ENCODE data around the gene PDE9A. TPM values are rescaled to one million over a fixed set of nuclear protein-coding genes. Genes with fewer than 3 reads are reported as not detected.

PDE9A gene
- polyA plus RNA-seq, 3 donors = 36.1 to 39.0 (median 36.1) TPM

- DNase-seq (ENCODE audit: low read depth in 3 of 3, low spot score in 2 of 3) = no peak
Measured at GRCh38 chr21:42766739-42767560, 113.5 kb downstream of the PDE9A start.

GRCh38 chr21:42767561-42767835 lies 114.1 kb downstream of the PDE9A start:
- no peak for DNase-seq (ENCODE audit: low read depth in 3 of 3, low spot score in 2 of 3)

- no peak for DNase-seq (ENCODE audit: low read depth in 3 of 3, low spot score in 2 of 3)
Measured at GRCh38 chr21:42768324-42769121, 115.1 kb downstream of the PDE9A start.

DNA sequence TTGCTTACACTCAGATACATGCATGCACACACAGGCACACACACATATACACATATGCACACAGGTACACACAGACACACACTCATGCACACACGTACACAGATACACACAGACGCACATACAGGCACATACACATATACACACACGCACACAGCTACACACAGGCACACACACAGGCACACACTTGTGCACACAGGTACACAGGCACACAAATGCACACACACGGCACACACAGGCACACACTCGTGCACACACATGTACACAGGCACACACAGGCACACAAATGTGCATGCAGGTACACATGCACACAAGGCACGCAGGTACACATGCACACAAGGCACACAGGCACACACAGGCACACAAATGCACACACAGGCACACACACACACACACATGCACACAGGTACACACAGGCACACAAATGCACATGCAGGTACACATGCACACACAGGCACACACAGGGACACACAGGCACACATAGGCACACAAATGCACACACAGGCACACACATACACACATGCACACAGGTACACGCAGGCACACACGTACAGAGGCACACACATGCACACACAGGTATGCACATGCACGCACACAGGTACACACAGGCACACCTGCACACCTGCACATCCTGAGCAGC lies 115.9 kb downstream of the PDE9A start:
- DNase-seq (ENCODE audit: low read depth in 3 of 3, low spot score in 2 of 3) = no peak

DNA sequence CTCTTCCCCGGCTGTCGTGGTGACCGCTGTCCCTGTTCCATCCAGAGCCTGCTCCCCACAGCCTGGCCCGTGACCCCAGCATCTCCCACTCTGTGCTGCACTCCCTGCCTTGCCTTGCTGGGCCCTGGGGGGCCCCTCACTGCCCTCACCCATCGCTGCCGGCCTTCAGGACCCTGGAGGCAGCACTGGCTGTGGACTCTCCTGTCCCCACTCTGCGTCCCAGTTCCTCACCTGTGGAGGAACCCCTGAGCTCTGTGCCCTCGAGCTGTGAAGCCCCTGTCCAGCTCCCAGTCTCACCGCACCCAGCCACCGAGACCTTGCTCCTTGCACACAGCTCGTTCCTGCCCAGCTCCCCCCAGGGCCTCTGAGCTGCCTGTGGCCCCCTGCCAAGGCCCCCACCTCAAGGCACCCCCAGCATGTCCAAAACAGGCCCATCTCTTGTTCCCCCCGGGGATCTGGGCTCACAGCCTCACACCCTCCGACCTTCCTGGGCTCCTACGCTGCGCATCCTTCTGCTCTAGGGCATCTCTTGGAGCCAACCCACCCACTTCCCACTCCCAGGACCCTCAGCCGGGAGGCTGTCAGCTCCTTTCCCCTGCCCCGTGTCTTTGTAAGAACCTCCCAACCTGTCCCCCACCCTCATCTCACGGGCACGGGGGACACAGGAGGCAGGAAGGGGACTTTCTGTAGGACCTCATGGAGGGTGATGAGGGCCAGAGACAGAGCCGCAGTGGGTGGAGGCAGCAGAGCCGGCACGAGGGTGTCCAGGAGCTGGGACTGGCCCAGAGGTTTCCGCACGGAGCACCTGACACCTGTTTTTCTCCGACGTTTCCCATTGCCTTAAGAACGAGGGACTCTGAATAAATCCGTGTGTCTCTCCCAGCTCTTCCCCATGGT lies 116.6 kb downstream of the PDE9A start:
- no peak for DNase-seq (ENCODE audit: low read depth in 3 of 3, low spot score in 2 of 3)

DNA sequence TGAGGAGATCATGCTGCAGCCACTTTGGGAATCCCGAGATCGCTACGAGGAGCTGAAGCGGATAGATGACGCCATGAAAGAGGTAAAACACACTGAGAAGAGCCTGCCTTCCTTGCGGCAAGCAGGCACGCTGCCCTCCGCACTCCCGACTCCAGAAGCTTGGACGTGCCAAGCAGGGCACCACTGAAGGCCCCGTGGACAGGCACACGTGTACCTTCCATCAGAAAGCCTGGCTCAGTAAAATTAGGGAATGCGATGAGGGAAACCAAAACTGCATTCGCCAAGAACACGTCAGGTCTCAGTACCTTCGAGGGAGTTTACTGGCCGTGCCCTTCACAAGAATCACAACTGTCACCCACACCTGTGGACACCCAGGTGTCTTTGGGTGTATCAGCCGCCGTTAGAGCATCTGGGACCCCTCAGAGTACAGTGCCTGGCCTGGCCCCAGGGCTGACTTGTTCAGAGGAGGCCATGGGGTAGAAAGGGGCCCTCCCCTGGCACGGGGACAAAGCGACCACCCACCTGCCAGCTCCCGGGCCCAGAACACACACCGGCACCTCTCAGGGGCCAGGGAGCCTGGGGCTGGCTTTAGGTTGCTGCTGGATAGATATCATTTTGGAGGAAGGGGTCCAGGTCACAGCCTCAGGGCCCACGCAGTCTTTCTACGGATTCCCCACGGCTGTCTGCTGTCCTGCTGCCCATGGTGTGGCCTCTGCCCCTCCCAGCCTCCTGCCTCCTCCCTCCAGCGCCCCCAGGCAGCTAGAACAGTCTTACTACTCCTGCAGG lies 117.5 kb downstream of the PDE9A start:
- no peak for DNase-seq (ENCODE audit: low read depth in 3 of 3, low spot score in 2 of 3)

- no peak for DNase-seq (ENCODE audit: low read depth in 3 of 3, low spot score in 2 of 3)
Measured at GRCh38 chr21:42771503-42771805, 118.0 kb downstream of the PDE9A start.

DNA sequence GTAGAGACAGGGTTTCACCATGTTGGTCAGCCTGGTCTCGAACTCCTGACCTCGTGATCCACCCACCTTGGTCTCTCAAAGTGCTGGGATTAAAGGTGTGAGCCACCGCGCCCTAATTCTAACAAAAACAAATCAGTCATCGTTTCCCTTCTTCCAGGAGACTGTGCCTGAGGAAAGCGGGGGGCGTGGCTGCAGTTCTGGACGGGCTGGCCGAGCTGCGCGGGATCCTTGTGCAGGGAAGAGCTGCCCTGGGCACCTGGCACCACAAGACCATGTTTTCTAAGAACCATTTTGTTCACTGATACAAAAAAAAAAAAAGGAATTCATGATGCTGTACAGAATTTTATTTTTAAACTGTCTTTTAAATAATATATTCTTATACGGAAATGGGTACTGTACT lies 121.7 kb downstream of the PDE9A start:
- DNase-seq (ENCODE audit: low read depth in 3 of 3, low spot score in 2 of 3) = no peak

- no peak for DNase-seq (ENCODE audit: low read depth in 3 of 3, low spot score in 2 of 3)
Measured at GRCh38 chr21:42775891-42776290, 122.5 kb downstream of the PDE9A start.

DNA sequence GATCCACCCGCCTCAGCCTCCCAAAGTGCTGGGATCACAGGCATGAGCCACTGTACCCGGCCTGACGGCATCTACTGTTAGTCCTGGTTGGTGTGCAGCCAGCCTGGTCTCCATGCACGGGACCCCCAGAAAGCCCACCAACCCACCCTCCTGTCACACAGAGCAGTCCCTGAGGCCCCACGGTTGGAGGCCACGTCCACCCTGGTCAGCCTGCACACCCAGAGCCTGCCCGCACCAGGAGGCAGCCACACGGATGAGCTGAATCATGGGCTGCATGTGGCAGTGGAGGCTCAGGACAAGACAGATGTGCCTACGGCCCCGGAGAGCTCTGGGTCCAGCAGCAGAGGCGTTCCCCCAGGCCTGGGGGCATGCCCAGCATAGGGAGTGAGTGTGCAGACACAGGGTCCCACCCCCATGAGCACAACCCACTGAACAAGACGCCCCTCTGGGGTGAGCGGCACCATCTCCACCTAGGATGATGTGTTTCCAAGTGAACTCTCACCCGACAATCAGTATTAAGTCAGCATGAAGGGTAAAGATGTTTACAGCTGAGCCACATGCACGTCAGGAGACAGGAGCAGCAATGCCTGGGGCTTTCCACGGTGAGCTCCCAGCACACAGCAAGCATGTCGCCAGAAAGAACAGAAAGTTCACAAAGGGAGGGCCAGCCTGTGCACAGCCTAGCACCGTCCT lies 123.8 kb downstream of the PDE9A start:
- no peak for DNase-seq (ENCODE audit: low read depth in 3 of 3, low spot score in 2 of 3)

- DNase-seq (ENCODE audit: low read depth in 3 of 3, low spot score in 2 of 3) = peak; percentile 12 to 57 (median 34)
Measured at GRCh38 chr21:42777757-42778344, 124.4 kb downstream of the PDE9A start.

DNA sequence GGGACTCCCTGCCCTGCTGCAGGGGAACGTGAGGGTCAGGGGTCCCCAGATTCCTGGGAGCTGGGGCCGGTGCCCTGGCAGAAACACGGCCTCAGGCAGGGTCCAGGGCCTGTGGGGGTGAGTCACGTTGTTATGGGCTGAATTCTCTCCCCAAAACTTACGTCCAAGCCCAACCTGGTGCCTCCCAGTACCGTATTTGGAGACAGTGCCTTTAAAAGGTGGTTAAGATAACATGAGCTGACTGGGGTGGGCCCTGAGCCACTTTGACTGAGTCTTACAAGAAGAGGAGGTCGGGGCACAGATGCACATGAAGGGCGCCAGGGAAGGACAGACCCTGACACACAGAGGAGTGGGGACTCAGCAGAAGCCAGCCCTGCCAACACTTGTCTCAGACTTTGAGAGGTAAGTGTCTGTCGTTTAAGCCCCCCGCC lies 126.0 kb downstream of the PDE9A start:
- no peak for DNase-seq (ENCODE audit: low read depth in 3 of 3, low spot score in 2 of 3)

- DNase-seq (ENCODE audit: low read depth in 3 of 3, low spot score in 2 of 3) = no peak
Measured at GRCh38 chr21:42780617-42781016, 127.2 kb downstream of the PDE9A start.

DNA sequence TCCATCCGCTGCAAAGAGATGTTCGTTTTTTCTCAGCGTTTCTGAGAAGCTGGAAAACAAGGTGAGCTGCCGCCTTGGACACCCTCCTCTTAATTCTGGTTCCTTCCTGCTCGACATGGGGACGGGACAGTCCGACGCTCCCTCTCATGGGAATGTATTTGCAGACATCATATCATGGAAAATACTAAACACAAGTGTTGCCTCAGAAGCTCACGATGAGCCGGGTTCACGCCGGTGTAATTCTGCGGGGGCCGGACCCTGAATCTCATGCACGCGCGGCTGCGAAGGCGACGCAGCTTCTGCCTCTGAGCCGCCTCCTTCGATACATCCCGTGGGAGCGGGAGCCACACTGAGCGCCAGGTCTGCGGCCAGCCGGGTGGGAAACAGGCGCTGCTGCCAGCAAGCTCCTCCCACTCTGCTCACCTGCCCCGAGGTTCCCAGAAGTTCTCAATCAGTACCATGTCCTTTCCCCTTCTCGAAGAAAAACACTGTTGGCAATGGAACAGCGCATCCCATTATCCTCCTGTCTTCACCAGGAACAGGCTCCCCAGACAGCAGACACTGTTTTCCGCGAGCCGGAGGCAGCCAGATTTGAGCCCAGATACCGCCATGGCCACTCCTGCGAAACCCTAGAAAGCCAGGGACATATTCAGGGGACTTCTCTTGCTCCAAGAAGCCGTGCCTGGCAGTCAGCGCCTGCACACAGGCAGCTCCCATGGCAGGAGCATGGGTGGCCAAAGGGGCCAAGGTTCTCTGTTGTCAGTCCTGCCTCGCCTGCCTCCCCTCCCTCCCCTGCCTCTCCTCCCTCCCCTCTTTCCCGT lies 127.9 kb downstream of the PDE9A start:
- DNase-seq (ENCODE audit: low read depth in 3 of 3, low spot score in 2 of 3) = peak; percentile 18 to 31 (median 30)

DNA sequence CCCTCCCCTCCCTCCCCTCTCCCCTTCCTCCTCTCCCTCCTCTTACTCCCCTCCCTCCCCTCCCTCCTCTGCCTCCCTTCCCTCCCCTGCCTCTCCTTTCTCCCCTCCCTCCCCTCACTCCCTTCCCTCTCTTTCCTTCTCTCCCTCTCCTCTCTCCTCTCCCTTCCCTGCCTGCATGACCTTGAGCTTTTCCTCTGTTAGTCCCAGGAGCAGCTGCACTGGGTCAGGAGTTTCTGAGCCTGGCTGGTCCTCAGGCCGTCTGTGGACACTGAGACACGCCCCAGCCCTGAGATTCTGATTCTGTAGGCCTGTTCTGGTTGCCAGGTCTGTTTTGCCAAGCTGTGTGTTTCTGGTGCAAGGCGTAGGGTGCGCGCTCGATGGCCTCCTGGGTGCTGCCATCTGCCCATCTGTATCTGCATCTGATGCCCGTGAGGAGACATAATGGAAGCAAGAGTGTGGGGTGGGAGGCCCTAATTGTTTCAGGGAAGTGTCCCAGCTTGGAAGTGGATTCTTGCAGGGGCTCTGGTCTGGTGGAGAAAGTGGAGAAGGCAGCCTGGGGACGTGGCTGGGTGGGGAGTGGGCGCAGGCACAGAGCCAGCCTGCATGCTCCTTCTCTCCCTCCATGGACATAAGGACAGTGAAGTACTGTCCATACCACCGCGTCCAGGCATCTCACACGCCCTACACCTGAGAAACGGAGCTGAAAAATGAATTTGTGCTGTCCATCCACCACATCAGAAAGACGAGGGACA lies 128.7 kb downstream of the PDE9A start:
- peak in 2 of 3 donors; percentile 23 to 26 for DNase-seq (ENCODE audit: low read depth in 3 of 3, low spot score in 2 of 3)

GRCh38 chr21:42782723-42783242 lies 129.4 kb downstream of the PDE9A start:
- no peak for DNase-seq (ENCODE audit: low read depth in 3 of 3, low spot score in 2 of 3)

GRCh38 chr21:42784276-42784675 lies 130.9 kb downstream of the PDE9A start:
- no peak for DNase-seq (ENCODE audit: low read depth in 3 of 3, low spot score in 2 of 3)
